HL-60 (cell line): ENCODE measurements around the gene DGKI.

Experiments
- CTCF ChIP-seq: IDR thresholded peaks from one replicate; pipeline ENCODE4 v1.5.1; 2011; ENCODE audit warnings: low read length, control low read depth, inconsistent platforms; ENCODE audit not compliant: insufficient read depth
- GABPA ChIP-seq: IDR thresholded peaks from 2 replicates; pipeline ENCODE4 v1.6.1; 2012; ENCODE audit warnings: low read depth
- POLR2AphosphoS5 ChIP-seq: IDR thresholded peaks from 2 replicates; pipeline ENCODE4 v1.6.1; 2012; ENCODE audit warnings: low read depth
- SPI1 ChIP-seq: IDR thresholded peaks from 2 replicates; pipeline ENCODE4 v1.6.1; 2012; ENCODE audit warnings: low read depth, mild to moderate bottlenecking, borderline replicate concordance
- TF ChIP-seq, protein P1 (sequence below): IDR thresholded peaks from 2 replicates; pipeline ENCODE4 v1.6.1; 2012; ENCODE audit warnings: low read depth; ENCODE audit not compliant: insufficient replicate concordance

DNA sequence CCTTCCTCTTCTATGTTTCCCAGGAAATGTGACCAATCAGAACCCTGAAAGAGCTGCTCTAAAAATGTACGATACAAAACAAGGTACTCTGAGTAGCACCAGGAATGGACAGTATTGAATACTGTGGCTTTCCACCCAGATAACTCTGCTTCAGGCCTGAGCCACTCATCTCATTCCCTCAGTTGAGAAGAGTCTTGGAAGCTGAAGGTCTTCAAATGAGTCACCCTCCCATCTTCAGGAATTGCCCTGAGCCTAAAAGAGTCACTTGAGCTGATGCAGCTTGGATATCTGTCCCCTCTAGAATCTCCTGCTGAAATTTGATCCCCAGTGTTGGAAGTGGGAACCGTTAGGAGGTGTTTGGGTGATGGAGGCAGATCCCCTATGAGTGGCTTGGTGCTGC is 210.4 kb downstream of the DGKI start:
- no peak for TF ChIP-seq CTCF
- no peak for TF ChIP-seq GABPA
- TF ChIP-seq, protein P1, sequence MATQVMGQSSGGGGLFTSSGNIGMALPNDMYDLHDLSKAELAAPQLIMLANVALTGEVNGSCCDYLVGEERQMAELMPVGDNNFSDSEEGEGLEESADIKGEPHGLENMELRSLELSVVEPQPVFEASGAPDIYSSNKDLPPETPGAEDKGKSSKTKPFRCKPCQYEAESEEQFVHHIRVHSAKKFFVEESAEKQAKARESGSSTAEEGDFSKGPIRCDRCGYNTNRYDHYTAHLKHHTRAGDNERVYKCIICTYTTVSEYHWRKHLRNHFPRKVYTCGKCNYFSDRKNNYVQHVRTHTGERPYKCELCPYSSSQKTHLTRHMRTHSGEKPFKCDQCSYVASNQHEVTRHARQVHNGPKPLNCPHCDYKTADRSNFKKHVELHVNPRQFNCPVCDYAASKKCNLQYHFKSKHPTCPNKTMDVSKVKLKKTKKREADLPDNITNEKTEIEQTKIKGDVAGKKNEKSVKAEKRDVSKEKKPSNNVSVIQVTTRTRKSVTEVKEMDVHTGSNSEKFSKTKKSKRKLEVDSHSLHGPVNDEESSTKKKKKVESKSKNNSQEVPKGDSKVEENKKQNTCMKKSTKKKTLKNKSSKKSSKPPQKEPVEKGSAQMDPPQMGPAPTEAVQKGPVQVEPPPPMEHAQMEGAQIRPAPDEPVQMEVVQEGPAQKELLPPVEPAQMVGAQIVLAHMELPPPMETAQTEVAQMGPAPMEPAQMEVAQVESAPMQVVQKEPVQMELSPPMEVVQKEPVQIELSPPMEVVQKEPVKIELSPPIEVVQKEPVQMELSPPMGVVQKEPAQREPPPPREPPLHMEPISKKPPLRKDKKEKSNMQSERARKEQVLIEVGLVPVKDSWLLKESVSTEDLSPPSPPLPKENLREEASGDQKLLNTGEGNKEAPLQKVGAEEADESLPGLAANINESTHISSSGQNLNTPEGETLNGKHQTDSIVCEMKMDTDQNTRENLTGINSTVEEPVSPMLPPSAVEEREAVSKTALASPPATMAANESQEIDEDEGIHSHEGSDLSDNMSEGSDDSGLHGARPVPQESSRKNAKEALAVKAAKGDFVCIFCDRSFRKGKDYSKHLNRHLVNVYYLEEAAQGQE, result no peak
- TF ChIP-seq POLR2AphosphoS5, result no peak
- no peak for TF ChIP-seq SPI1
